Mucosa of descending colon (tissue), 3 donors: ENCODE measurements around the gene RPL29. TPM values are rescaled to one million over a fixed set of nuclear protein-coding genes. Genes with fewer than 3 reads are reported as not detected.
"Not testable (repeated sequence)": the region's sequence is repeated elsewhere in the genome, so short reads cannot be mapped to it uniquely, and the experiment has no call there.

Experiments used
- ATAC-seq: fragments of 200-7000 bp; cut with Tn5 transposase; one replicate; pipeline ENCODE4 v1.9.1; 2020; ENCODE audit warnings: mild to moderate bottlenecking, moderate library complexity
- DNase-seq, 3 donors: peaks; one replicate each; pipeline ENCODE4 v3.0.0-alpha.2; 2020
- H3K36me3 ChIP-seq: fragments of 200-600 bp; one replicate; pipeline ENCODE4 v1.8.0; 2021; ENCODE audit warnings: low read depth, mild to moderate bottlenecking
- H3K4me1 ChIP-seq: fragments of 200-600 bp; one replicate; pipeline ENCODE4 v1.8.0; 2021; ENCODE audit warnings: low read depth, mild to moderate bottlenecking
- H3K4me3 ChIP-seq: fragments of 200-600 bp; one replicate; pipeline ENCODE4 v1.8.0; 2021; ENCODE audit warnings: mild to moderate bottlenecking
- H3K9me3 ChIP-seq: fragments of 200-600 bp; one replicate; pipeline ENCODE4 v1.8.0; 2021; ENCODE audit warnings: mild to moderate bottlenecking
- CTCF ChIP-seq: fragments of 200-600 bp; IDR thresholded peaks from one replicate; pipeline ENCODE4 v1.8.0; 2022; ENCODE audit warnings: antibody characterized with exemption, mild to moderate bottlenecking
- intact Hi-C, 2 donors: fragments of 100-400 bp; cut with DNase I in 1 of 2; cut with micrococcal nuclease in 1 of 2; formaldehyde crosslinking; loops; one replicate each; pipeline versions ENCODE4 v1.11.0 to v1.11.1; 2022; cut with DNase I, micrococcal nuclease
- total RNA-seq, 3 donors: library from RNA; stranded (reverse); fragmentation: NEBNext Ultra II Directional in 2 of 3; extraction: Animal tissue kit (Norgen Biotek cat#: 25700) in 2 of 3; gene quantifications; one replicate each; pipeline versions ENCODE4 v1.2.1 to v1.2.4, GENCODE V29; 2021 to 2023
- donor health status: DM: no; HTN: no; CAD: no; lungs with moderate emphysema.
- donor health status: DM: no; HTN: no; CAD: no.
- donor health status: DM: no; HTN: yes; CAD: no.

The RPL29 gene
- total RNA-seq, 3 donors from 2014 or later: 782 to 973 (median 946) TPM

GRCh38 chr3:51997935-51998596, 2.4 kb upstream of the RPL29 start:
- intact Hi-C loops: no loop called here

GRCh38 chr3:51997172-51997571, 1.5 kb upstream of the RPL29 start:
- intact Hi-C loops: no loop called here
- Histone ChIP-seq H3K36me3 (no peaks in the 10 kb centered on the region), H3K4me1 (peaks cover 21% of the 10 kb centered on the region), H3K4me3 (no peak overlapping the region), H3K9me3 (no peaks in the 10 kb centered on the region)
- no peak for ATAC-seq
- no peak for DNase-seq
- TF ChIP-seq CTCF: no peak

More at GRCh38 chr3:51997935-51998596, 2.4 kb upstream of the RPL29 start:
- no peak for DNase-seq
- no peak for ATAC-seq
- H3K36me3 ChIP-seq: no peaks in the 10 kb centered on the region
- H3K4me3 ChIP-seq: no peak overlapping the region
- no peaks in the 10 kb centered on the region for H3K9me3 ChIP-seq
- no peak for TF ChIP-seq CTCF
- peaks cover 21% of the 10 kb centered on the region for H3K4me1 ChIP-seq

- intact Hi-C loops: no loop called here
- no peak for TF ChIP-seq CTCF
- ATAC-seq: no peak
Observed at GRCh38 chr3:51994530-51994929, 1.2 kb downstream of the RPL29 start.

GRCh38 chr3:51993657-51994056, 2.0 kb downstream of the RPL29 start:
- H3K36me3 ChIP-seq: not testable (repeated sequence)

More at GRCh38 chr3:51994530-51994929, 1.2 kb downstream of the RPL29 start:
- Histone ChIP-seq H3K9me3 (no peaks in the 10 kb centered on the region), H3K36me3 (no peaks in the 10 kb centered on the region), H3K4me3 (no peak overlapping the region), H3K4me1 (peaks cover 16% of the 10 kb centered on the region)
- DNase-seq: no peak

GRCh38 chr3:51992017-51992682, 3.5 kb downstream of the RPL29 start:
- Histone ChIP-seq H3K4me3 (no peak overlapping the region), H3K9me3 (no peaks in the 10 kb centered on the region), H3K4me1 (peaks cover 16% of the 10 kb centered on the region), H3K36me3 (no peaks in the 10 kb centered on the region)
- TF ChIP-seq CTCF: no peak
- no peak for ATAC-seq
- DNase-seq: no peak
- intact Hi-C loops: no loop called here

More at GRCh38 chr3:51993657-51994056, 2.0 kb downstream of the RPL29 start:
- peaks cover 16% of the 10 kb centered on the region for H3K4me1 ChIP-seq
- H3K4me3 ChIP-seq, intact Hi-C loops, ATAC-seq, DNase-seq, H3K9me3 ChIP-seq: not testable (repeated sequence)

GRCh38 chr3:51990501-51990971, 5.2 kb downstream of the RPL29 start:
- ATAC-seq, intact Hi-C loops, H3K4me3 ChIP-seq, H3K36me3 ChIP-seq, H3K9me3 ChIP-seq: not testable (repeated sequence)
- H3K4me1 ChIP-seq: peaks cover 18% of the 10 kb centered on the region
- peak in 1 of 3 donors; percentile 32 for DNase-seq
